Keratinocyte (primary cell): ENCODE measurements around the gene NGEF. TPM values are rescaled to one million over a fixed set of nuclear protein-coding genes. Genes with fewer than 3 reads are reported as not detected.

ENCODE experiments used
- DNase-seq: peaks from one replicate; pipeline ENCODE4 v3.0.0-alpha.2; 2011; ENCODE audit warnings: low read depth, missing footprints, low spot score
- FAIRE-seq: peaks from 2 replicates; lab custom pipeline; 2011; peaks lifted over from hg19 to GRCh38; lab: Jason Lieb, UNC
- H2AFZ ChIP-seq: 2 replicates; pipeline ENCODE4 v1.6.0; 2012; ENCODE audit warnings: low read length, control low read depth, inconsistent platforms; ENCODE audit not compliant: control insufficient read depth
- H3K27ac ChIP-seq: 2 replicates; pipeline ENCODE4 v1.5.1; 2011; ENCODE audit warnings: low read length; ENCODE audit not compliant: control insufficient read depth, insufficient read depth
- H3K27me3 ChIP-seq: 3 replicates; pipeline ENCODE4 v1.6.0; 2011; ENCODE audit warnings: low read length; ENCODE audit not compliant: control insufficient read depth, insufficient read depth; ENCODE audit errors: extremely low read depth
- H3K36me3 ChIP-seq, 2 experiments: 2 replicates in 1 of 2; 3 replicates in 1 of 2; pipeline ENCODE4 v1.5.1; 2011; ENCODE audit warnings: low read length in 2 of 2, mild to moderate bottlenecking in 1 of 2; ENCODE audit not compliant: control insufficient read depth in 2 of 2, insufficient read depth in 2 of 2; ENCODE audit errors: extremely low read depth in 1 of 2
- H3K4me1 ChIP-seq: 3 replicates; pipeline ENCODE4 v1.5.1; 2011; ENCODE audit warnings: low read length; ENCODE audit not compliant: control insufficient read depth, insufficient read depth; ENCODE audit errors: extremely low read depth
- H3K4me2 ChIP-seq: 3 replicates; pipeline ENCODE4 v1.6.0; 2011; ENCODE audit warnings: low read depth, low read length; ENCODE audit not compliant: control insufficient read depth, insufficient read depth; ENCODE audit errors: extremely low read depth
- H3K4me3 ChIP-seq, 3 experiments: fragments of 200-600 bp in 1 of 3; sonication (generic) in 1 of 3; 2 replicates in 2 of 3; 3 replicates in 1 of 3; pipeline ENCODE4 v1.5.1; 2011 to 2016; ENCODE audit warnings: low read length in 3 of 3, mild to moderate bottlenecking in 3 of 3, control low read depth in 2 of 3, inconsistent platforms in 1 of 3, low read depth in 1 of 3, mixed read lengths in 1 of 3, mixed run types in 1 of 3, moderate library complexity in 1 of 3; ENCODE audit not compliant: control insufficient read depth in 2 of 3, insufficient read depth in 2 of 3; ENCODE audit errors: extremely low read depth in 1 of 3
- H3K79me2 ChIP-seq: 2 replicates; pipeline ENCODE4 v1.6.0; 2012; ENCODE audit warnings: low read length; ENCODE audit not compliant: control insufficient read depth, insufficient read depth
- H3K9ac ChIP-seq: 3 replicates; pipeline ENCODE4 v1.6.0; 2011; ENCODE audit warnings: low read length; ENCODE audit not compliant: control insufficient read depth, insufficient read depth; ENCODE audit errors: extremely low read depth
- H3K9me1 ChIP-seq: 3 replicates; pipeline ENCODE4 v1.6.0; 2011; ENCODE audit warnings: low read length; ENCODE audit not compliant: control insufficient read depth, insufficient read depth; ENCODE audit errors: extremely low read depth
- H3K9me3 ChIP-seq: 2 replicates; pipeline ENCODE4 v1.5.1; 2012; ENCODE audit warnings: low read depth, low read length; ENCODE audit not compliant: control insufficient read depth
- H4K20me1 ChIP-seq: 3 replicates; pipeline ENCODE4 v1.6.0; 2011; ENCODE audit warnings: low read length; ENCODE audit not compliant: control insufficient read depth, insufficient read depth; ENCODE audit errors: extremely low read depth
- CTCF ChIP-seq, 3 experiments: IDR thresholded peaks in 1 of 3; conservative IDR thresholded peaks in 1 of 3; optimal IDR thresholded peaks in 1 of 3; 2 replicates in 2 of 3; 3 replicates in 1 of 3; pipeline versions ENCODE3 to v1.5.1; 2011; ENCODE audit warnings: low read length in 3 of 3, mild to moderate bottlenecking in 3 of 3, moderate library complexity in 2 of 3, control low read depth in 1 of 3, inconsistent platforms in 1 of 3; ENCODE audit not compliant: insufficient read depth in 2 of 3; ENCODE audit errors: extremely low read depth in 1 of 3
- EZH2 ChIP-seq: IDR thresholded peaks from one replicate; pipeline ENCODE4 v1.6.1; 2012; ENCODE audit warnings: inconsistent platforms, mild to moderate bottlenecking, low read length, moderate library complexity
- dilution Hi-C: fragments of 300-500 bp; cut with MboI; formaldehyde crosslinking; loops from one replicate; pipeline ENCODE4 v1.7.0; 2020; ENCODE audit warnings: low sequenced_read_pairs; ENCODE audit not compliant: extremely low pct_ligation_motif_present
- polyA plus RNA-seq, 5 experiments: library from polyadenylated mRNA; depleted of rRNA in 3 of 5; stranded (reverse) in 3 of 5; stranded (forward) in 1 of 5; unstranded in 1 of 5; fragments of >200 nt; gene quantifications; 1 replicate in 1 of 5; 2 replicates in 3 of 5; 3 replicates in 1 of 5; pipeline versions ENCODE4 v1.2.1 to v1.2.3, GENCODE V29; 2011 to 2012; ENCODE audit warnings: missing spikeins in 2 of 5, low read depth in 1 of 5, low replicate concordance in 1 of 5

The NGEF gene
- polyA plus RNA-seq, 1 donor (not counting 4 experiments of a cell fraction or from before 2014, with no cell fraction given): 0.17 TPM

DNA sequence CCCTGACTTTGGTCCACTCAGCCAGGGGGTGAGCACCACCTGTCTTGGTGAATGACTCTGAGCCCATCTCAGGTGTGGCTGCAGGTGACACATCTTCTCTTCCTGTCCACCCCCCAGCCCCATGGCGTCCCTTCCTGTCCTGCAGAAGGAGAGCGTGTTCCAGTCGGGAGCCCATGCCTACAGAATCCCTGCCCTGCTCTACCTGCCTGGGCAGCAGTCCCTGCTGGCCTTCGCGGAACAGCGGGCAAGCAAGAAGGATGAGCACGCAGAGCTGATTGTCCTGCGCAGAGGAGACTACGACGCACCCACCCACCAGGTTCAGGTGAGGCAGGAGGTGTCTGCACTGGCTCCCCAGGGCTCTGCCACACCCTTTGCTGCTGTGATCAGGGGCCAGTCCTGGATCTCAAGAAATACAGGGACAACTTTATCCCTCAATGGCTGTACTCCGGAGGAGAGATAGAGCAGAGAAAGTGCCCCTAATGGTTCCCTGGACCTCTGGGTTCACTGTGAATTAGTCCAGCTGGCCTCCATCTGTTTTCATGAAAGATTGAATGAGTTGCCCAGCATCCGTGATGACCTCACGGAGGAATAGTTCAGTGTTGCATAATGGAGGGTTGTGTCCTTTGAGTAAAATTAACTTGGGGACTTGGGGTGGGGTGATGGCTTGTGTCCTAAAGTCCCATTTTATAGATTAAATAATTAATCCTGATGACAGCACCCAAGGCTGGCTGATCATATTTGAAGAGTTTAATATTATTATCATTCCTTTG lies 19.7 kb upstream of the NGEF start, which contains the start of gene NEU2:
TSS of gene NEU2 (plus strand) at position 122 of the 770 bp plus-strand sequence. CDS start at position 122, 0 bp downstream.
- Histone ChIP-seq H3K9me3 (peaks cover 3% of the 10 kb centered on the region), H3K9me1 (no peaks in the 10 kb centered on the region), H3K27me3 (no peaks in the 10 kb centered on the region), H3K4me1 (peaks cover 15% of the 10 kb centered on the region), H4K20me1 (no peaks in the 10 kb centered on the region), H3K4me2 (peak within 1 kb of the TSS; percentile 28), H3K79me2 (no peaks in the 10 kb centered on the region), H3K4me3 (no peak within 1 kb of the TSS), H3K9ac (no peak within 1 kb of the TSS), H2AFZ (no peak within 1 kb of the TSS), H3K36me3 (no peaks in the 10 kb centered on the region), H3K27ac (no peak within 1 kb of the TSS)
- dilution Hi-C loops: no loop called here
- no peak for TF ChIP-seq EZH2
- no peak for TF ChIP-seq CTCF (optimal IDR thresholded peaks at IDR 0.05 in 1 of 3, IDR thresholded peaks at IDR 0.05 in 1 of 3, conservative IDR thresholded peaks at IDR 0.05 in 1 of 3; ENCODE audit: extremely low read depth in 1 of 3, insufficient read depth in 2 of 3, low read length in 3 of 3)
- FAIRE-seq: no peak
- DNase-seq: no peak

- no peak for FAIRE-seq
- H4K20me1 ChIP-seq: no peaks in the 10 kb centered on the region
- no peak overlapping the region for H3K27ac ChIP-seq
- H3K9me1 ChIP-seq: no peaks in the 10 kb centered on the region
- dilution Hi-C loops: no loop called here
- H3K36me3 ChIP-seq: no peaks in the 10 kb centered on the region
- H3K79me2 ChIP-seq: no peaks in the 10 kb centered on the region
- no peak overlapping the region for H3K4me2 ChIP-seq
- no peak overlapping the region for H2AFZ ChIP-seq
- H3K4me1 ChIP-seq: peaks cover 17% of the 10 kb centered on the region
- H3K9me3 ChIP-seq: peaks cover 3% of the 10 kb centered on the region
- no peak for TF ChIP-seq EZH2
- no peak for TF ChIP-seq CTCF (optimal IDR thresholded peaks at IDR 0.05 in 1 of 3, IDR thresholded peaks at IDR 0.05 in 1 of 3, conservative IDR thresholded peaks at IDR 0.05 in 1 of 3; ENCODE audit: extremely low read depth in 1 of 3, insufficient read depth in 2 of 3, low read length in 3 of 3)
- DNase-seq: no peak
- H3K27me3 ChIP-seq: no peaks in the 10 kb centered on the region
- no peak overlapping the region for H3K4me3 ChIP-seq
- H3K9ac ChIP-seq: no peak overlapping the region
These were observed 18.8 kb upstream of the NGEF start for GRCh38 chr2:233031556-233032500.
